GM12875 (cell line): ENCODE data around the gene CHCHD4.

Source experiments
- H3K4me3 ChIP-seq: one replicate; pipeline ENCODE4 v1.5.1; 2011; ENCODE audit warnings: low read depth, low read length, control low read depth
- CTCF ChIP-seq: IDR thresholded peaks from 2 replicates; pipeline ENCODE4 v1.5.1; 2011; ENCODE audit warnings: low read depth, mild to moderate bottlenecking, control low read depth, inconsistent platforms, low read length, moderate library complexity, borderline replicate concordance; ENCODE audit not compliant: insufficient read depth

Gene CHCHD4

GRCh38 chr3:14064910-14065309 lies 59.8 kb downstream of the CHCHD4 start:
- no peak for TF ChIP-seq CTCF
- no peak overlapping the region for H3K4me3 ChIP-seq

GRCh38 chr3:14063152-14063551 lies 61.5 kb downstream of the CHCHD4 start:
- TF ChIP-seq CTCF: no peak
- no peak overlapping the region for H3K4me3 ChIP-seq
